AG09319 (cell line): ENCODE results near the gene PIP5K1C.
"Not testable (repeated sequence)": the region's sequence is repeated elsewhere in the genome, so short reads cannot be mapped to it uniquely, and the experiment has no call there.

Experiments
- DNase-seq: peaks from one replicate; pipeline ENCODE4 v3.0.0-alpha.2; 2010; ENCODE audit warnings: low read depth; ENCODE audit errors: extremely low read depth
- TF ChIP-seq, protein P1 (sequence below): IDR thresholded peaks from 2 replicates; pipeline ENCODE4 v1.5.1; 2011; ENCODE audit warnings: low read depth, mild to moderate bottlenecking, inconsistent platforms, low read length, moderate library complexity

PIP5K1C gene

DNA sequence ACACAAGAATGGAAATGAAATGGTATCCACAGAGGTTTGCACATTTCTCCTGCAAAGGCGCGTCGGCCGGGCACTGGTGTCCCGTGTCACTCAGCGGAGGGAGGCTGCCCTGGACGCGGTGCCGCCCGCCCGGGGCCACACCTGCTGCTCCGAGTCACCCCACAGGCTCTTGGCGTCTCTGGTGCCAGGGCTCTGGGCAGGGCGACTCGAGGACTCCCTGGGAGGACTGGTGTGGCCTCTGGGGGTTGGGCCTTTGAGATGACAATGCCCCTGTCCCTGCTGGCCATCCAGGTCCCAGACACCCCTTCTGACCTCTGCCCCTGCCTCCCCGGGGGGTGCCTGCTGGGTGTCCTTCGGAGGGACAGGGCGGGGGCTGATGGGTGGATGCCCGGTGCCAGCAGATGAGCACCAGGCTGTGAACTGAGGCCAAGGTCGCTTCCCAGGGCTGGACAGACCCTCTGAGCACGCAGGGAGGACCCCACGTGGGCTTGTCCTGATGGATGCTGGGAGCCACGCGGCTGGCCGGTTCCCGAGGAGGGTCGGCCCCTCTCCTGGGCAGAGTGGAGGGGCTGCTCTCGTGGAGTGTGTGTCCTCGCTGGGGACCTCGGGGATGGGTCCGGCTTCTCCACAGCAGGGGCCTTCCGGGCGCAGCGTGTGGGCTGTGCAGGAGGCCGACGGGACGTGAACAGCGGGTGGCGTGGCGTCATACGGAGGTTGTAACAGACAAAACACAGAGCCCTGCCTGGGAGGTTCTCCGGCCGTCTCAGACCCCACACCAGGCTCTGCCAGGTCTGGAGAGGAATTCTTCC is 69.0 kb downstream of the PIP5K1C start:
- no peak for DNase-seq
- TF ChIP-seq, protein P1, sequence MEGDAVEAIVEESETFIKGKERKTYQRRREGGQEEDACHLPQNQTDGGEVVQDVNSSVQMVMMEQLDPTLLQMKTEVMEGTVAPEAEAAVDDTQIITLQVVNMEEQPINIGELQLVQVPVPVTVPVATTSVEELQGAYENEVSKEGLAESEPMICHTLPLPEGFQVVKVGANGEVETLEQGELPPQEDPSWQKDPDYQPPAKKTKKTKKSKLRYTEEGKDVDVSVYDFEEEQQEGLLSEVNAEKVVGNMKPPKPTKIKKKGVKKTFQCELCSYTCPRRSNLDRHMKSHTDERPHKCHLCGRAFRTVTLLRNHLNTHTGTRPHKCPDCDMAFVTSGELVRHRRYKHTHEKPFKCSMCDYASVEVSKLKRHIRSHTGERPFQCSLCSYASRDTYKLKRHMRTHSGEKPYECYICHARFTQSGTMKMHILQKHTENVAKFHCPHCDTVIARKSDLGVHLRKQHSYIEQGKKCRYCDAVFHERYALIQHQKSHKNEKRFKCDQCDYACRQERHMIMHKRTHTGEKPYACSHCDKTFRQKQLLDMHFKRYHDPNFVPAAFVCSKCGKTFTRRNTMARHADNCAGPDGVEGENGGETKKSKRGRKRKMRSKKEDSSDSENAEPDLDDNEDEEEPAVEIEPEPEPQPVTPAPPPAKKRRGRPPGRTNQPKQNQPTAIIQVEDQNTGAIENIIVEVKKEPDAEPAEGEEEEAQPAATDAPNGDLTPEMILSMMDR: no peak

DNA sequence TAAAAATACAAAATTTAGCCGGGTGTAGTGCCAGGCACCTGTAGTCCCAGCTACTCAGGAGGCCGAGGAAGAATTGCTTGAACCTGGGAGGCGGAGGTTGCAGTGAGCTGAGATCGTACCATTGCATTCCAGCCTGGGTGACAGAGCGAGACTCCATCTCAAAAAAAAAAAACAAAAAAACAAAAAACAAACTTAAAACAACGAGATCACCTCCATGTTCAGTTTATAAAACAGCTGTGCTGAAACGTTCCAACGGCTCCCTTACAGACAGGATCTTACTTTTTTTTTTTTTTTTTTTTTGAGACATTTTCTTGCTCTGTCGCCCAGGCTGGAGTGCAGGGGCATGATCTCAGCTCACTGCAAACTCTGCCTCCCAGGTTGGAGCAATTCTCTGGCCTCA is 71.5 kb downstream of the PIP5K1C start:
- not testable (repeated sequence) for DNase-seq

DNA sequence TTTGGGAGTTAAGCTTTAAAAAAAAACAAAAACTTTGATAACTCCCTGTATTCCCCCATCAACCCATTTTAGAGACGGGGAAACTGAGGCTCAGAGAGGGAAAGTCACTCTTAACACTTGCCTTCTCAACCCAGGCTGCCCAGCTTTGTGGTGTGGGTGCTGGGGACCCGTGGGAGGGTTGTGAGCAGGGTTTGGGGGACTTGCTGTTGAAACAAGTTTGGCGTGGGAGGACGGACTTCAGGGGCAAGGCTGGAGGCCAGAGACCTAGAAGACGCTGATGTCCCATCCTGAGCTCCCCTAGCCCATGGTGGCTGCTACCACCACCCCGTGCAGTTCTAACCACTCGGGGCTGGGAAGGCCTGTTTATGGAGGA is 72.9 kb downstream of the PIP5K1C start:
- no peak for DNase-seq
- TF ChIP-seq, protein P1: no peak

DNA sequence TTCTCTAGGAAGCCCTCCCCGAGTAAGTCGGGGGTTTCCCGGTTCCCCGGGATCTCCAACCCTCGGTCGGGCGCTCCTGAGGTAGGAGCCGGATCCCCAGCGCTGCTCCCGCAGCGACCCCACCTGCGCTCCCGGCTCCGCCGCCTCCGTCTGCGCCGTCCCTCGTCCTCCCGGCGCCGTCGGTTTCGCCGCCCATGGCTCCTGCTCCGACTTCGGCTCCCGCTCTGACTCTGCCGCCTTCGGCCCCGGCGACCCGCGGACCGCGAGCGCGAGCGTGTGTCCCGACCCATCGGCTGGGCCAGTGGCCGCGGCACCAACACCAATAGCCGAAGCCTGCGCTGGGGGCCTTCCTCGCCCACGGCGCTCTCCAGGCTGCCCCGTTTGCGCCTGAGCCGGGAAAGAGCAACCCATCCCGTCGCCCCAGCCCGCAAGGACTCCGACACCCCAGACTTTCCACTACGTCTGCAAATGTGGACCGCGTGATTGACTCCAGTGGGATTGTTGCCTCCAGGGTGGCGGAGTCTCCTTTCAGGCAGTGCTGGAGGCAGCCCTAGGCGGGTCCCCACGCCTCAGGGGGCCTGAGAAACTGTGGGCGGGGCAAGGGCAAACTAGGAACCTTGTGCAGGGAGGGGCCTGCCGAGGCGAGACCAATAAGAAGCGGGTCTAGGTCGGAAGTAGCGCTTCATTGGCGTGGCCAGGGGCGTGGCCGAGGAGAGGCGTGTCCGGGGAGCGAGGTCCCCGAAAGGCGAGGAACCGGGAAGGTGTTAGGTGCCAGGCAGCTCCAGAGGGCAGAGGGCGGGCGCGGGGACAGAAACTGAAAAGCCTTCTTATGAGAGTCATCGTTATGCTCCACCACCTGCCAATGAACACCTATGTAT is 73.6 kb downstream of the PIP5K1C start, which contains the start of gene CACTIN:
Gene CACTIN, minus strand, starts transcription at position 318 of the 878 bp plus-strand sequence. Its CDS starts 28 bp downstream, at position 290.
- TF ChIP-seq, protein P1: no peak
- peak; percentile 94 for DNase-seq

DNA sequence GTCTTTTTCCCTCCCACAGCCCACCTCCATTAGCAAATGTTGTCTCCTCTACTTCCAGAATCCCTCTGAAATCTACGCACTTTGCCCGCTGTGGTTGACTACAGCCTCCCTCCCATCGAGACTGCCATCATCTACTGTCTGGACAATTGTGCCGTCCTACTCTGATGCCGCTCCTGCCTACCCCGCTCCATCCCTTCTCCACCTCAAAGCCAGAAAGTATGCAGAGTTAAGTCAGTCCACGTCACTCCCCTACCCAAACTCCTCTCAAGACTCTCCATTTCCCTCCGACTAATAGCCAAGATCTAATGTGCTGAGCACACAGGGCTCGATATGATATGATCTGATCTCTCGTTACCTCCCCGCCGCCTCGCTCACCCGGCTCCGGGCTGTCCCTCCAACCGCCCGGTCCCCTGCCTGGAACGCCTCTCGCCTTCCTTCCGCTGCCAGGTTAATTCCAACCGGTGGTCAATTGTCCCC is 74.2 kb downstream of the PIP5K1C start:
- TF ChIP-seq, protein P1: no peak
- no peak for DNase-seq

DNA sequence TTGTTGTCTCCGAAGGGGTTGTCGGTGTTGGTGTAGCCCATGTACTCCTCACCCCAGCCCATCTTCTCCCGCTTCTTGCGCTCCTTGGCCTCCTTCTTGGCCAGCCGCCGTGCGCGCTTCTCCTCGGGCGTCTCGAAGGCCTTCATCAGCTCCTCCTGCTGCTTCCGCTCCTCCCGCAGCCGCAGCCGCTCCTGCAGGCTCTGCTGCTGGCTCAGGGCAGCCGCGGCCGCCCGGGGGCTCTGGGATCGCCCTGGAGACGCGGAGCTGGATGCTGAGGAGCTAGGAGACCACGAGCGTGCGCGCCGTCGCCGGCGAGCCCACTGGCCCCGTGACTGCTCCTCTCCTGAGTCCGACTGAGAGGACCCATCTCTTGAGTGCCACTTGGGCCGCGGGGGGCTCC is 76.6 kb downstream of the PIP5K1C start:
- TF ChIP-seq, protein P1: no peak
- no peak for DNase-seq

DNA sequence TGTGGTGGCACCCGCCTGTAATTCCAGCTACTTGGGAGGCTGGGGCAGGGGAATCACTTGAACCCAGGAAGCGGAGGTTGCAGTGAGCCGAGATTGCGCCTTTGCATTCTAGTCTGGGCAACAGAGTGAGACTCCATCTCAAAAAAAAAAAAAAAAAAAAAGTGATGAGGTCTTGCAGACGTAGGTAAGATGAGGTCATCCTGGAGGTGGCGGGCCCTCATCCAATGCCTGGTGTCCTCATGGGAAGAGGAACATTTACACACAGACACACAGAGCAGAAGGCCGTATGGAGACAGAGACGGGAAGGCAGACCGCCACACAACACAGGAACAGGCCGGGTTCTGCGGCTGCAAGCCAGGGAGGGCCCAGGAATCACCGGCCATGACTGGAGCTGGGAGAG is 78.0 kb downstream of the PIP5K1C start:
- DNase-seq: no peak
- TF ChIP-seq, protein P1: no peak
